Measurements from ENCODE around the gene SHANK1.

- TF ChIP-seq CTCF (IDR thresholded peaks at IDR 0.05; ENCODE audit: low read length) (no peak), EZH2 (IDR thresholded peaks at IDR 0.05; ENCODE audit: borderline replicate concordance, low read length) (no peak)
These were observed 6.8 kb downstream of the SHANK1 start for GRCh38 chr19:50712833-50713232.

Data from OCI-LY1 (cell line).